NOMO-1 (cell line): ENCODE results near the gene MYBPH.

Experiments used
- DNase-seq, 2 experiments: peaks; one replicate each; lab custom pipeline; 2025; ENCODE audit not compliant: unreplicated experiment in 2 of 2; lab: John Stamatoyannopoulos, UW

MYBPH gene

GRCh38 chr1:203150511-203151297 lies 24.9 kb downstream of the MYBPH start:
- no peak for DNase-seq

- peak in 1 of 2 experiments; percentile 43 for DNase-seq
These were observed 26.3 kb downstream of the MYBPH start for GRCh38 chr1:203149188-203149840.

GRCh38 chr1:203148579-203148978 lies 27.0 kb downstream of the MYBPH start:
- no peak for DNase-seq

- DNase-seq, result no peak
These were observed 27.5 kb downstream of the MYBPH start for GRCh38 chr1:203148127-203148526.

- DNase-seq, result no peak
These were observed 28.2 kb downstream of the MYBPH start for GRCh38 chr1:203147376-203147775.

- DNase-seq, result no peak
These were observed 29.1 kb downstream of the MYBPH start for GRCh38 chr1:203146537-203146936.

- DNase-seq, result no peak
These were observed 29.6 kb downstream of the MYBPH start for GRCh38 chr1:203146042-203146369.

- DNase-seq, result no peak
These were observed 30.1 kb downstream of the MYBPH start for GRCh38 chr1:203145321-203146041.

GRCh38 chr1:203144661-203145060 lies 31.0 kb downstream of the MYBPH start:
- DNase-seq, result no peak

GRCh38 chr1:203143641-203144040 lies 32.0 kb downstream of the MYBPH start:
- no peak for DNase-seq

GRCh38 chr1:203142684-203143408 lies 32.8 kb downstream of the MYBPH start:
- no peak for DNase-seq

GRCh38 chr1:203142124-203142523 lies 33.5 kb downstream of the MYBPH start:
- no peak for DNase-seq

- no peak for DNase-seq
These were observed 34.7 kb downstream of the MYBPH start for GRCh38 chr1:203140743-203141520.

GRCh38 chr1:203139976-203140475 lies 35.6 kb downstream of the MYBPH start:
- DNase-seq, result no peak

GRCh38 chr1:203138066-203138465 lies 37.6 kb downstream of the MYBPH start:
- no peak for DNase-seq

GRCh38 chr1:203137324-203137723 lies 38.3 kb downstream of the MYBPH start:
- no peak for DNase-seq

- no peak for DNase-seq
These were observed 39.1 kb downstream of the MYBPH start for GRCh38 chr1:203136409-203137042.

GRCh38 chr1:203135636-203136305 lies 39.9 kb downstream of the MYBPH start:
- peak; percentile 63 to 76 for DNase-seq
